HEK293 (cell line): ENCODE data around the gene HIC1.

Experiments used
- CTCF ChIA-PET: fragments of 350-600 bp; formaldehyde crosslinking; extraction: SDS; loops from one replicate; lab custom pipeline; 2021; ENCODE audit warnings: antibody characterized with exemption; lab: Yijun Ruan, JAX
- POLR2A ChIA-PET: fragments of 300-600 bp; formaldehyde crosslinking; extraction: SDS; loops from one replicate; lab custom pipeline; 2020; ENCODE audit warnings: antibody characterized with exemption, inconsistent platforms; lab: Yijun Ruan, JAX
- H3K27ac ChIP-seq: fragments of 200-500 bp; sonication (Bioruptor generic); 2 replicates; pipeline ENCODE4 v1.5.1; 2014; ENCODE audit warnings: low read depth, low read length, control low read depth, inconsistent platforms; ENCODE audit errors: extremely low read depth
- H3K36me3 ChIP-seq, 2 experiments: fragments of 200-500 bp in 1 of 2; sonication (Bioruptor generic) in 1 of 2; 1 replicate in 1 of 2; 2 replicates in 1 of 2; pipeline ENCODE4 v1.5.1; 2014 to 2017; ENCODE audit warnings: inconsistent platforms in 2 of 2, low read length in 2 of 2; ENCODE audit not compliant: control insufficient read depth in 2 of 2, insufficient read depth in 1 of 2
- H3K4me1 ChIP-seq: fragments of 200-500 bp; sonication (Bioruptor generic); 2 replicates; pipeline ENCODE4 v1.5.1; 2014; ENCODE audit warnings: mild to moderate bottlenecking, low read length, inconsistent platforms; ENCODE audit not compliant: control insufficient read depth, insufficient read depth
- H3K4me3 ChIP-seq: 2 replicates; pipeline ENCODE4 v1.5.1; 2011; ENCODE audit warnings: low read depth, mild to moderate bottlenecking, control low read depth, low read length, moderate library complexity
- H3K9me3 ChIP-seq: fragments of 200-500 bp; sonication (Bioruptor generic); 2 replicates; pipeline ENCODE4 v1.5.1; 2014; ENCODE audit warnings: low read depth, low read length, inconsistent platforms; ENCODE audit not compliant: control insufficient read depth, insufficient read depth
- ELK4 ChIP-seq: IDR thresholded peaks from 2 replicates; pipeline ENCODE4 v1.6.1; 2011; ENCODE audit warnings: mild to moderate bottlenecking, low read depth, low read length, borderline replicate concordance
- KLF1 ChIP-seq: fragments of 450-650 bp; formaldehyde crosslinking; IDR thresholded peaks from 2 replicates; pipeline ENCODE4 v1.5.1; 2016; ENCODE audit warnings: missing biosample characterization, missing genetic modification characterization
- REPIN1 ChIP-seq: fragments of 450-650 bp; formaldehyde crosslinking; IDR thresholded peaks from 2 replicates; pipeline ENCODE4 v1.5.1; 2017; ENCODE audit warnings: missing biosample characterization, missing genetic modification characterization, low read depth
- ZBTB48 ChIP-seq: fragments of 450-650 bp; formaldehyde crosslinking; IDR thresholded peaks from 2 replicates; pipeline ENCODE4 v1.5.1; 2016; ENCODE audit warnings: missing biosample characterization, missing genetic modification characterization
- ZNF221 ChIP-seq: fragments of 450-650 bp; formaldehyde crosslinking; IDR thresholded peaks from 2 replicates; pipeline ENCODE4 v1.5.1; 2017; ENCODE audit warnings: missing biosample characterization, missing genetic modification characterization, borderline replicate concordance
- ZNF292 ChIP-seq: fragments of 450-650 bp; formaldehyde crosslinking; IDR thresholded peaks from 2 replicates; pipeline ENCODE4 v1.5.1; 2016; ENCODE audit warnings: low read depth, missing biosample characterization, missing genetic modification characterization, borderline replicate concordance
- ZNF311 ChIP-seq: fragments of 450-650 bp; formaldehyde crosslinking; IDR thresholded peaks from 2 replicates; pipeline ENCODE4 v1.5.1; 2017; ENCODE audit warnings: missing biosample characterization, missing genetic modification characterization, borderline replicate concordance
- ZNF350 ChIP-seq: fragments of 450-650 bp; formaldehyde crosslinking; IDR thresholded peaks from 2 replicates; pipeline ENCODE4 v1.5.0; 2017; ENCODE audit warnings: missing biosample characterization, mild to moderate bottlenecking, missing genetic modification characterization
- ZNF704 ChIP-seq: fragments of 450-650 bp; formaldehyde crosslinking; IDR thresholded peaks from 2 replicates; pipeline ENCODE4 v1.5.1; 2016; ENCODE audit warnings: missing biosample characterization, missing genetic modification characterization
- ZSCAN16 ChIP-seq: fragments of 450-650 bp; formaldehyde crosslinking; IDR thresholded peaks from 2 replicates; pipeline ENCODE4 v1.5.1; 2016; ENCODE audit warnings: missing biosample characterization, missing genetic modification characterization
- ZSCAN18 ChIP-seq: fragments of 450-650 bp; formaldehyde crosslinking; IDR thresholded peaks from 2 replicates; pipeline ENCODE4 v1.5.1; 2016; ENCODE audit warnings: missing biosample characterization, missing genetic modification characterization
- TF ChIP-seq, protein P1 (sequence below): fragments of 450-650 bp; formaldehyde crosslinking; IDR thresholded peaks from 2 replicates; pipeline ENCODE4 v1.5.1; 2016; ENCODE audit warnings: missing biosample characterization, missing genetic modification characterization
- TF ChIP-seq, protein P2 (sequence below): fragments of 450-650 bp; formaldehyde crosslinking; IDR thresholded peaks from 2 replicates; pipeline ENCODE4 v1.5.1; 2017; ENCODE audit warnings: missing biosample characterization, missing genetic modification characterization
- TF ChIP-seq, protein P3 (sequence below): fragments of 450-650 bp; IDR thresholded peaks from 2 replicates; pipeline ENCODE4 v1.5.1; 2018; ENCODE audit warnings: missing biosample characterization, mild to moderate bottlenecking, missing genetic modification characterization
- TF ChIP-seq, protein P4 (sequence below): fragments of 450-650 bp; formaldehyde crosslinking; IDR thresholded peaks from 2 replicates; pipeline ENCODE4 v1.5.1; 2016; ENCODE audit warnings: missing biosample characterization, missing genetic modification characterization

HIC1 gene

DNA sequence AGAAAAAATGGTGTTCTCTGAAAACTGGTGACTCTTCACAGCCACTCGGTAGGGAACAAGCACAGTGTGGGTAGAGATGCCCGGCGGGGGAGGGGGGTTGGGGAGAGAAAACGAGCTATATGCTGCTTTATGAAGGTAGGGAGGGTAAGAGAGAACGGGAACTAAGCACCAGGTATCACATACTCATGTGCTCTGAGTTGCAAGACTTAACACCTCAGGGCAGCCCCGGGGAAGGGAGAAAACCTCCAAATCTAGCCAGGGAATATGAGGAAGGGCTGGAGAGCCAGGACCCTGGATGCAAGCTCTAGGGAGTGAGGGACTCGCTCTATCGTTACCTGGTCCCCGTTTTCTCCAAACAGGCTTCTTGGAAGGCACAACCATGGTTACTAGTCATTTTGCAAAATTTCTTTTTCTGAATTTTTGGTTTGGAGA is 35.3 kb downstream of the HIC1 start (continued):
- TF ChIP-seq, protein P1, sequence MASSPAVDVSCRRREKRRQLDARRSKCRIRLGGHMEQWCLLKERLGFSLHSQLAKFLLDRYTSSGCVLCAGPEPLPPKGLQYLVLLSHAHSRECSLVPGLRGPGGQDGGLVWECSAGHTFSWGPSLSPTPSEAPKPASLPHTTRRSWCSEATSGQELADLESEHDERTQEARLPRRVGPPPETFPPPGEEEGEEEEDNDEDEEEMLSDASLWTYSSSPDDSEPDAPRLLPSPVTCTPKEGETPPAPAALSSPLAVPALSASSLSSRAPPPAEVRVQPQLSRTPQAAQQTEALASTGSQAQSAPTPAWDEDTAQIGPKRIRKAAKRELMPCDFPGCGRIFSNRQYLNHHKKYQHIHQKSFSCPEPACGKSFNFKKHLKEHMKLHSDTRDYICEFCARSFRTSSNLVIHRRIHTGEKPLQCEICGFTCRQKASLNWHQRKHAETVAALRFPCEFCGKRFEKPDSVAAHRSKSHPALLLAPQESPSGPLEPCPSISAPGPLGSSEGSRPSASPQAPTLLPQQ (tag by site-specific recombination), result no peak
- TF ChIP-seq ZSCAN16 (tag by site-specific recombination), result no peak
- no peak for TF ChIP-seq ZNF311 (tag by site-specific recombination)
- TF ChIP-seq, all 188 proteins: peak for 0

DNA sequence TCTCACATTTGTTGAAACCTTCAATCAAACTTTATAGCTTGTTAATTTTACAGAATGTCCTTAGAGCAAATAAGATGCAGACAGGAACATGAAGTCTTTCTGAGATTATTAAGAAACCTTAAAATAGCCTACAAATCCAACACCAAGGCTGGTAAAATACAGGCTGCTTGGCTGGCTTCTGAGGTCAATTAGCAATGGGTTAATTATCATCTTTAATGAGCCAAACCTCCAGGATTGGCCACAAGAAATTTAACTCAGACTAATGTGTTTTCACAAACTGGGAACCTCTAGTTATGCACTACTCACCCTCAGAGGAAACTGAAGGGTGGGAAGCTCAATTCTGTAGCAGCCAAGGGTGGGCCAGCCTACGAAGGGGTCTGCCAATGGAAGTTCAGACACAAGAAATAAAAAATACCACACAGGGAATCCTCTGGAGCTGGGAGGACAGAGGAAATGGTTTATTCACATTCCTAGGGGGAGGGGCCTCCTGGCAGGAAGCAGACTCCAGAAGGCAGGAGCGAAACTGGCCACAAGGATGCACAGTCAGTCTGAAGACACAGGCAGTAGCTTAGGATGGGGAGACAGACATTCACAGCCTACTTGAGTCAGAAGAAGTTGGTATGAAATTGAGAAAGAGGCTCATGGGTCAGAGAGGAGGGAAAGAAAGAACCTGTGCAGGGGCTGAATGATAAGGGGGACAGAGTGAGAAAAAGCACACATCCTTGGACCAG is 36.1 kb downstream of the HIC1 start:
- H3K36me3 ChIP-seq, result peaks cover 0 to 17% of the 10 kb centered on the region in 2 experiments; a peak in 2 of 3 replicates
- ChIA-PET CTCF (interaction anchor here (0.8 to 4.0 kb wide), 10 partner anchors 20 to 155 kb away, joined by 3 to 24 read pairs (median 3); no protein-coding TSS in a partner anchor), POLR2A (interaction anchor here (0.7 kb wide), 1 partner anchor 43 kb away, joined by 4 read pairs; no protein-coding TSS in a partner anchor)
- H3K9me3 ChIP-seq, result no peaks in the 10 kb centered on the region
- peaks cover 4% of the 10 kb centered on the region; the same call in 1 of the 2 replicates for H3K4me1 ChIP-seq
- H3K27ac ChIP-seq, result no peak overlapping the region
- no peak overlapping the region for H3K4me3 ChIP-seq
- TF ChIP-seq, protein P2, sequence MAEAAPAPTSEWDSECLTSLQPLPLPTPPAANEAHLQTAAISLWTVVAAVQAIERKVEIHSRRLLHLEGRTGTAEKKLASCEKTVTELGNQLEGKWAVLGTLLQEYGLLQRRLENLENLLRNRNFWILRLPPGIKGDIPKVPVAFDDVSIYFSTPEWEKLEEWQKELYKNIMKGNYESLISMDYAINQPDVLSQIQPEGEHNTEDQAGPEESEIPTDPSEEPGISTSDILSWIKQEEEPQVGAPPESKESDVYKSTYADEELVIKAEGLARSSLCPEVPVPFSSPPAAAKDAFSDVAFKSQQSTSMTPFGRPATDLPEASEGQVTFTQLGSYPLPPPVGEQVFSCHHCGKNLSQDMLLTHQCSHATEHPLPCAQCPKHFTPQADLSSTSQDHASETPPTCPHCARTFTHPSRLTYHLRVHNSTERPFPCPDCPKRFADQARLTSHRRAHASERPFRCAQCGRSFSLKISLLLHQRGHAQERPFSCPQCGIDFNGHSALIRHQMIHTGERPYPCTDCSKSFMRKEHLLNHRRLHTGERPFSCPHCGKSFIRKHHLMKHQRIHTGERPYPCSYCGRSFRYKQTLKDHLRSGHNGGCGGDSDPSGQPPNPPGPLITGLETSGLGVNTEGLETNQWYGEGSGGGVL (tag by site-specific recombination), result no peak
- no peak for TF ChIP-seq ZBTB48 (tag by site-specific recombination)
- TF ChIP-seq REPIN1 (tag by site-specific recombination), result no peak
- no peak for TF ChIP-seq ZNF704 (tag by site-specific recombination)
- no peak for TF ChIP-seq ZNF292
- TF ChIP-seq ZNF350 (tag by site-specific recombination), result no peak

DNA sequence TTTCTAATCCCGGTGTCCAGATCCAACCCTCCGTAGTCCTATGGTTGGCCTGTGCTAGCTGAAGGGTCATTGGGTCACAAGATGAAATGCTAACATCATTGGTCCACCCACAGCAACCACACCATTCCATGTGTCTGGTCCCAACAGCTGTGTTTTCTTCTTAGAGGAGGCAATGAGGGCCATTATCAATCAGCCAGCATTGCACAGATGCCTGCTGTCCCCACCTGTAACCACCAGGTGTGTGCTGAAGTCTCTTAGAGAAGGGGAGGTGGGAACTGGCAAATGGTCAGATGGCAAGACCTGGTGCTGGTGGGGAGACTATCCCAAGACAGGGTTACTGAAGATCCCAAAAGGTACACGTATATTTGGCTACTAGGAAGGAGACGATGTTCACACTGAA is 37.4 kb downstream of the HIC1 start:
- CTCF ChIA-PET, result interaction anchor here (1.4 to 4.0 kb wide), 4 partner anchors 28 to 154 kb away, joined by 3 to 24 read pairs (median 4); no protein-coding TSS in a partner anchor
- Histone ChIP-seq H3K27ac (no peak overlapping the region), H3K4me1 (peaks cover 4% of the 10 kb centered on the region; the same call in 1 of the 2 replicates)

More for the DNA sequence above, 37.4 kb downstream of the HIC1 start:
- TF ChIP-seq, protein P3, sequence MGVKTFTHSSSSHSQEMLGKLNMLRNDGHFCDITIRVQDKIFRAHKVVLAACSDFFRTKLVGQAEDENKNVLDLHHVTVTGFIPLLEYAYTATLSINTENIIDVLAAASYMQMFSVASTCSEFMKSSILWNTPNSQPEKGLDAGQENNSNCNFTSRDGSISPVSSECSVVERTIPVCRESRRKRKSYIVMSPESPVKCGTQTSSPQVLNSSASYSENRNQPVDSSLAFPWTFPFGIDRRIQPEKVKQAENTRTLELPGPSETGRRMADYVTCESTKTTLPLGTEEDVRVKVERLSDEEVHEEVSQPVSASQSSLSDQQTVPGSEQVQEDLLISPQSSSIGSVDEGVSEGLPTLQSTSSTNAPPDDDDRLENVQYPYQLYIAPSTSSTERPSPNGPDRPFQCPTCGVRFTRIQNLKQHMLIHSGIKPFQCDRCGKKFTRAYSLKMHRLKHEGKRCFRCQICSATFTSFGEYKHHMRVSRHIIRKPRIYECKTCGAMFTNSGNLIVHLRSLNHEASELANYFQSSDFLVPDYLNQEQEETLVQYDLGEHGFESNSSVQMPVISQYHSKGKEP (tag by site-specific recombination), result no peak
- TF ChIP-seq, protein P4, sequence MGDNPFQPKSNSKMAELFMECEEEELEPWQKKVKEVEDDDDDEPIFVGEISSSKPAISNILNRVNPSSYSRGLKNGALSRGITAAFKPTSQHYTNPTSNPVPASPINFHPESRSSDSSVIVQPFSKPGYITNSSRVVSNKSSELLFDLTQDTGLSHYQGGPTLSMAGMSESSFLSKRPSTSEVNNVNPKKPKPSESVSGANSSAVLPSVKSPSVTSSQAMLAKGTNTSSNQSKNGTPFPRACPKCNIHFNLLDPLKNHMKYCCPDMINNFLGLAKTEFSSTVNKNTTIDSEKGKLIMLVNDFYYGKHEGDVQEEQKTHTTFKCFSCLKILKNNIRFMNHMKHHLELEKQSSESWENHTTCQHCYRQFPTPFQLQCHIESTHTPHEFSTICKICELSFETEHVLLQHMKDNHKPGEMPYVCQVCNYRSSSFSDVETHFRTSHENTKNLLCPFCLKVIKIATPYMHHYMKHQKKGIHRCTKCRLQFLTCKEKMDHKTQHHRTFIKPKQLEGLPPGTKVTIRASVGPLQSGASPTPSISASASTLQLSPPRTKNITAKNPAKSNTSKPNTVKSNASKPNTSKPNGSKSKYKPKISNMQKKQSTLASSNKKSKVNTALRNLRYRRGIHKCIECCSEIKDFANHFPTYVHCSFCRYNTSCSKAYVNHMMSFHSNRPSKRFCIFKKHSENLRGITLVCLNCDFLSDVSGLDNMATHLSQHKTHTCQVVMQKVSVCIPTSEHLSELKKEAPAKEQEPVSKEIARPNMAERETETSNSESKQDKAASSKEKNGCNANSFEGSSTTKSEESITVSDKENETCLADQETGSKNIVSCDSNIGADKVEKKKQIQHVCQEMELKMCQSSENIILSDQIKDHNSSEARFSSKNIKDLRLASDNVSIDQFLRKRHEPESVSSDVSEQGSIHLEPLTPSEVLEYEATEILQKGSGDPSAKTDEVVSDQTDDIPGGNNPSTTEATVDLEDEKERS (tag by site-specific recombination), result no peak
- no peak for TF ChIP-seq ELK4
- no peak for TF ChIP-seq ZNF221 (tag by site-specific recombination)
- TF ChIP-seq ZSCAN18 (tag by site-specific recombination), result no peak
- no peak for TF ChIP-seq KLF1
- POLR2A ChIA-PET, result interaction anchor here (0.6 to 0.7 kb wide), 2 partner anchors 35 to 150 kb away, joined by 3 to 7 read pairs; no protein-coding TSS in a partner anchor
- Histone ChIP-seq H3K9me3 (no peaks in the 10 kb centered on the region), H3K36me3 (peaks cover 0 to 11% of the 10 kb centered on the region in 2 experiments; a peak in 2 of 3 replicates), H3K4me3 (no peak overlapping the region)
